ENCODE measurements around the gene RBBP4.

DNA sequence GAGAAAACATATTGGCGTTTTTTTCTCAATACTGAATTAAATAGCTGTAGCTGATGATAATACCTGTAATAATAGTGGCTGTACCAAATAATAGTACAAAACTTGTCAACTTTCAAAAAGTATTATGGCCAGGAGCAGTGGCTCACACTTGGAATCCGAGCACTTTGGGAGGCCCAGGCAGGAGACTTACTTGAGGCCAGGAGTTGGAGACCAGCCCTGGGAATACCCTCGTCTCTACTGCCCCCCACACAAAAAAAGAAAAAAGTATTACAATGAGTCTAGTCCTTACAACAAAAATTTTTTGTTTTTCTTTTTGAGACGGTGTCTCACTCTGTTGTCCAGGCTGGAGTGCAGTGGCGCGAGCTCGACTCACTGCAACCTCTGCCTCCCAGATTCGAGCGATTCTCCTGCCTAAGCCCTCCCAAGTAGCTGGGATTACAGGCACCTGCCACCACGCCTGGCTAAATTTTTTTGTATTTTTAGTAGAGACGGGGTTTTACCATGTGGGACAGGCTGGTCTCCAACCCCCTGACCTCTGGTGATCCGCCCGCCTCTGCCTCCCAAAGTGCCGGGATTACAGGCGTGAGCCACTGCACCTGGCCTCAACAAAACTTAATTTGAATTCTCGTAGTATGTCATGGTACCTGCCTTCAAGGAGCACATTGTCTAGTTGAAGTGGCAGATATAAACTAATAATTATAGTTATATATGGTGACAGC lies 1.4 kb downstream of the RBBP4 start:
- TF ChIP-seq, protein P1, sequence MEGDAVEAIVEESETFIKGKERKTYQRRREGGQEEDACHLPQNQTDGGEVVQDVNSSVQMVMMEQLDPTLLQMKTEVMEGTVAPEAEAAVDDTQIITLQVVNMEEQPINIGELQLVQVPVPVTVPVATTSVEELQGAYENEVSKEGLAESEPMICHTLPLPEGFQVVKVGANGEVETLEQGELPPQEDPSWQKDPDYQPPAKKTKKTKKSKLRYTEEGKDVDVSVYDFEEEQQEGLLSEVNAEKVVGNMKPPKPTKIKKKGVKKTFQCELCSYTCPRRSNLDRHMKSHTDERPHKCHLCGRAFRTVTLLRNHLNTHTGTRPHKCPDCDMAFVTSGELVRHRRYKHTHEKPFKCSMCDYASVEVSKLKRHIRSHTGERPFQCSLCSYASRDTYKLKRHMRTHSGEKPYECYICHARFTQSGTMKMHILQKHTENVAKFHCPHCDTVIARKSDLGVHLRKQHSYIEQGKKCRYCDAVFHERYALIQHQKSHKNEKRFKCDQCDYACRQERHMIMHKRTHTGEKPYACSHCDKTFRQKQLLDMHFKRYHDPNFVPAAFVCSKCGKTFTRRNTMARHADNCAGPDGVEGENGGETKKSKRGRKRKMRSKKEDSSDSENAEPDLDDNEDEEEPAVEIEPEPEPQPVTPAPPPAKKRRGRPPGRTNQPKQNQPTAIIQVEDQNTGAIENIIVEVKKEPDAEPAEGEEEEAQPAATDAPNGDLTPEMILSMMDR (IDR thresholded peaks at IDR 0.05 in 4 of 5, conservative IDR thresholded peaks at IDR 0.05 in 1 of 5), result no peak
- TF ChIP-seq POLR2A (IDR thresholded peaks at IDR 0.05), result no peak

Data from gastrocnemius medialis (tissue), 4 donors.